ACC112 (cell line): ENCODE data around the gene ELK4.

ENCODE experiments used
- H2AFZ ChIP-seq: fragments of 200-600 bp; sonication (generic); one replicate; pipeline ENCODE4 v1.6.0; 2017; ENCODE audit warnings: antibody characterized with exemption, low read length; ENCODE audit not compliant: unreplicated experiment
- H3K27ac ChIP-seq: fragments of 200-600 bp; sonication (generic); 2 replicates; pipeline ENCODE4 v1.5.1; 2014; ENCODE audit warnings: low read depth, mild to moderate bottlenecking, antibody characterized with exemption, low read length, moderate library complexity
- H3K27me3 ChIP-seq: fragments of 200-600 bp; sonication (generic); 2 replicates; pipeline ENCODE4 v1.6.1; 2014; ENCODE audit warnings: mild to moderate bottlenecking, antibody characterized with exemption, low read length, moderate library complexity, mixed read lengths; ENCODE audit not compliant: insufficient read depth
- H3K36me3 ChIP-seq: fragments of 200-600 bp; sonication (generic); 2 replicates; pipeline ENCODE4 v1.6.1; 2016; ENCODE audit warnings: mild to moderate bottlenecking, antibody characterized with exemption, low read length, moderate library complexity, mixed read lengths; ENCODE audit not compliant: insufficient read depth
- H3K4me1 ChIP-seq: fragments of 200-600 bp; sonication (generic); one replicate; pipeline ENCODE4 v1.6.1; 2016; ENCODE audit warnings: low read length, mixed read lengths; ENCODE audit not compliant: insufficient read depth, unreplicated experiment, control insufficient read depth
- H3K4me3 ChIP-seq: fragments of 200-600 bp; sonication (generic); 2 replicates; pipeline ENCODE4 v1.5.1; 2014; ENCODE audit warnings: mild to moderate bottlenecking, low read depth, low read length
- H3K79me2 ChIP-seq: fragments of 200-600 bp; sonication (generic); one replicate; pipeline ENCODE4 v1.6.0; 2016; ENCODE audit warnings: low read length; ENCODE audit not compliant: control insufficient read depth, unreplicated experiment, insufficient read depth

ELK4 gene

DNA sequence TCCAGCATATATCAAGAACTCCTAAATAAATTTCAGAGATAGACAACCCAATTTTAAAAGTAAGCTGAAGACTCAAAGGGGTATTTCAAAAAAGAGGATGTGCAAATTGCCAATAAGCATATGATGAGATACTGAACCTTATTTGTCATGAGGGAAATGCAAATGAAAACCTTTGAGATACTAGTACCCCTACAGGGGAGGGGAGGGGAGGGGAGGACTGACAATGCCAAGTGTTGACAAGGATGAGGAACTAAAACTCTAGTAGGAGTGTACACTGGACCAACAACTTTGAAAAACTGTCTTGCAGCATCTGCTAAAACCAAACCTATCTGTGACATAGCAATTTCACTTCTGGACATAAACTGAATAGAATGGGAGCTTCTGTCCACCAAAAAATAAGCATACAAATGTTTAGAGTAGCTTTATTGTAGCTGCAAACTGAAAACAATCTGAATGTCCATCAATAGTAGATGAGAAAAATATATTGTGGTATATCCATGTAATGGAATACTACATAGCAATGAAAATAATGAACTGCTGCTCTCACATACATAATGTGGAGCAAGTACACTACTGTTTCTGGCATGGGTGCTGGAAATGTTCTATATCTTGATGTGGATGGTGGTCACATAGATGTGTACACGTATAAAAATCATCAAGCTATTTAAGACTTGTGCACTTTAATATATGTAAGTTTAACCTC, 70.2 kb downstream of the ELK4 start:
- no peak overlapping the region for H2AFZ ChIP-seq
- H3K36me3 ChIP-seq = no peaks in the 10 kb centered on the region
- H3K4me1 ChIP-seq = no peaks in the 10 kb centered on the region
- no peak overlapping the region for H3K4me3 ChIP-seq
- peaks cover 91% of the 10 kb centered on the region for H3K27me3 ChIP-seq
- H3K79me2 ChIP-seq = no peaks in the 10 kb centered on the region
- no peak overlapping the region for H3K27ac ChIP-seq
